Activated CD4-positive, alpha-beta T cell treated with anti-CD3 and anti-CD28 coated beads, Interleukin-2, Interleukin-4, amounts not matched to agents 100 ng/mL and 50 ng/mL, durations not matched to agents 16 hours and 8 hours (primary cell): ENCODE measurements around the gene ZNF45.
A peak's percentile ranks its signal among the peaks of the same experiment; 100 is the strongest.
"Not testable (repeated sequence)": the region's sequence is repeated elsewhere in the genome, so short reads cannot be mapped to it uniquely, and the experiment has no call there.

Experiments
- DNase-seq: peaks from one replicate; pipeline ENCODE4 v3.0.0-alpha.2; 2020; ENCODE audit warnings: low spot score

ZNF45 gene

GRCh38 chr19:43910884-43911283, 24.2 kb downstream of the ZNF45 start:
- DNase-seq, result no peak

DNA sequence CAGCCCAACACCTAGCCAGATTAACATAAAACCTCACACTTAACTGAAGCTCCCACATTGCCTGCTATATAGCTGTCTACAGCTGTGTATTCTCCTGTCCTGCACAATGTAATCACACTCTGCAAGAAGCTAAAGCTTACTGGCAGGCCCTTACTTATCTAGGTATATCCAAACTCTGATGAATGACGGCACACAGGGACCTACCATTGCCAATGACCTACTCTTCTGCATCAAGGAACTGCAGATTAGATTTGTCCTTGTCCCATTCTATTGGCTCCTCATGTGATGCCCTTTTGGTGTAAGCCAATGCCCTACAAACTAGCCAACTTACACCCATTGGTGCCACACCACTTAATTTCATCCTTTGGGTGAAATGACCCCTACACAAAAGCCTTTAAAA, 26.4 kb downstream of the ZNF45 start:
- DNase-seq, result no peak

GRCh38 chr19:43906774-43907173, 28.3 kb downstream of the ZNF45 start:
- no peak for DNase-seq

DNA sequence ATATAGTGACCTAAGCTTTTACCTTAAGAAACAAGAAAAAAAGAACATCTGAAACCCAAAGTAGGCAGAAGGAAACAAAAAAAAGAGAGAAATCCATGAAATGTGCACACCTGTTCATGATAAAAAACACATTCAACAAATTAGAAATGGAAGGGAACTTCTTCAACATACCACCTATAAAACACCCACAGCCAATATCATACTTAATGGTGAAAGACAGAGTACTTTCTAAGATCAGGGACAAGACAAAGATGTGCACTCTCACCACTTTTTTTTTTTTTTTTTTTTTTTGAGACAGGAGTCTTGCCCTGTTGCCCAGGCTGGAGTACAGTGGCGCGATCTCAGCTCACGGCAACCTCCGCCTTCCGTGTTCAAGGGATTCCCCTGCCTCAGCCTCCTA, 29.2 kb downstream of the ZNF45 start:
- DNase-seq, result no peak

- no peak for DNase-seq
These were observed 32.7 kb downstream of the ZNF45 start for GRCh38 chr19:43902399-43902798.

DNA sequence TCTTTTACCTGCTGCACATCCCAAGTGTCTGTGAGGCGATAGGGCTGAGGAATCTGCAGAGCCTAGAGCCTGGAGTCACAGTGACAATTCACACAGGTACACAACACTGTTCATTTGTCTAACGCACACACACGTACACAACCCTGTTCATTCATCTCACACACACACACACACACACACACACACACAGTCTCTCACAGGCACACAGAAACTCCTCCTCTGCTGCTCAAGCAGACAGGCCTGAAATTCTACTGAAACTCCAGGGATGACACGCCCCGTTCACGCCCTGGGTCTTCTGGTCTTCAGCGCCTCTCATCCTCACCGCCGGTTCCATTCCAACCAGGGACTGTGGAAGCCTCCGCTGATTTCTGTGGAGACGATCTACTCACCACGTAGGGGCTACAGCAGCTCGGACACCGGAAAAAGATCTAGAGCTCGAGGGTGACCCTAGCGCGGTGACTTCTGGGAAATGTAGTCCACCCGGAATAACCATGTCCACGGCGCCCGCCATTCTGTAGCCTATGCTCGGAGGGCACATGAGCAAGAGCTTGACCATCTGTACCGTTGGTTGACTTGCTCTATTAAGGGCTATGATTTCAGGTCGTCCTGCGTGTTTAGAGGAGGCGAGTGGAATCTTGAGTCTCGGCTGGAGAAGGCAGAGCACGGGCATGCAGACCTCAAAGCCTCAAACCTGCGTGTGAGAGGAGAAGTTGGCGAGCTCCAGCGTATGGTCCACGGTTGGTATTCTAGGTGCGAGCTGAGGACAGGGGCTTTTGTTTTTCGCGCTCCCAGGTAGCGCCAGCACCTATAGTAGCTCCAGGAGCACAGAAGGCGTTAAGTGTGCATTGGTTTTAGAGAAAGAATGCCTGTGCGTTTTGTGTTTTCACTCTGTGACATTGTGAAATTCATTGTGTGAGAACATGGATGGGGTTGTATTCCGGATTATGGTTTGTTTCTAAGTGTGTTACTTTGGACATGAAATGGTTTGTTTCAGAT, 33.4 kb downstream of the ZNF45 start:
- DNase-seq, result peak; percentile 60

GRCh38 chr19:43895727-43896308, 39.3 kb downstream of the ZNF45 start:
- no peak for DNase-seq

GRCh38 chr19:43883864-43884263, 51.2 kb downstream of the ZNF45 start, which contains the start of gene ZNF404:
Gene ZNF404, minus strand, starts transcription at chr19:43883964.
- no peak for DNase-seq

- no peak for DNase-seq
These were observed 54.6 kb downstream of the ZNF45 start for GRCh38 chr19:43880483-43880882.

GRCh38 chr19:43872547-43873336, 62.3 kb downstream of the ZNF45 start:
- no peak for DNase-seq

- not testable (repeated sequence) for DNase-seq
These were observed 68.2 kb downstream of the ZNF45 start for GRCh38 chr19:43866923-43867322.
